ENCODE results near the gene VPS4B.

The VPS4B gene

DNA sequence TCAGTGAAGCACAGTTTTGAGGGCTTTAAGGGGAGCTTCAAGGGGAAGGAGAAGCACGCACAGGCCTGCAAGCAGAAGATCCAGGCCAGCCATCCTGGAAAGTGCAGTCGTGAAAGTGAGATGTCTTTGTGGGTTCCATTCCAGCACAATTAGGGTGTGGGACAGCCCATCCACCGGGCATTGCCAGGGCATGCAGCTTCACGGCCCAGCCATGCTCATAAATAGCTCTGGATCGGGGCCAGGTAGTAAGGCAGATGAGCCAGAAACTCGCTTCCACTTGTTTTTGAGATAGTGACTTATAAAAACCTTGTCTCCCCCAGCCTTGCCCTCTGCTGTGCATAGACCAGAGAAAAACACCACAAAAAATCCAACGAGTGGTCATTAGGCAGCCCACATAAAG, 76.2 kb downstream of the VPS4B start:
- H3K36me3 ChIP-seq (ENCODE audit: insufficient read depth, insufficient read length, low read length): peaks cover 45% of the 10 kb centered on the region
- no peaks in the 10 kb centered on the region for H3K9me3 ChIP-seq (ENCODE audit: insufficient read depth, low read length)
- H3K27me3 ChIP-seq (ENCODE audit: insufficient read depth, insufficient read length): no peaks in the 10 kb centered on the region
- DNase-seq (ENCODE audit: low read depth, low spot score): no peak
- no peak overlapping the region for H3K9ac ChIP-seq (ENCODE audit: insufficient read length, low read depth)
- H3K4me1 ChIP-seq (ENCODE audit: insufficient read depth, insufficient read length): no peaks in the 10 kb centered on the region
- TF ChIP-seq SUZ12 (IDR thresholded peaks at IDR 0.05; ENCODE audit: extremely low read depth, insufficient read depth, insufficient read length) (no peak), ZNF274 (IDR thresholded peaks at IDR 0.05; ENCODE audit: low read depth, low read length) (no peak), YY1 (IDR thresholded peaks at IDR 0.05; ENCODE audit: insufficient read depth, insufficient read length) (no peak)
- no peak overlapping the region for H3K4me3 ChIP-seq (ENCODE audit: insufficient read length, low read depth)

DNA sequence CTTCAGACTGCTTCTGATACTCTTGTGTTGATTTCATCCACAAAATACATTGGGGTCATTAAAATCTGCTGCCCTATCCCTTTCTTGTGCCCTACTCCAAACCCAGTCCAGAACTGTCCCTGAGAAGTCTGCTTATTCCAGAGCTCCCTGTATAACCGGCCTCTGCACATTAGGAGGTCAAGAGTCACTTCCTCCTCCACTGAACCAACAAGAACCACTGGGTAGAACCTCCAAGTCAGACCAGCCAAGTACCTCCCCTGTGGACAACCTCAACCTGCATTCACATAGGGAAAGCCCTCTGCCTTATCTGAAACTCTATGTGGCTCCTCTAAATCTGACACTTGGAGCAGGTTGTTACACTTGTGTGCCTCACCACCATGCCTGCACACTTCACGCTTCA, 77.4 kb downstream of the VPS4B start:
- TF ChIP-seq SUZ12 (IDR thresholded peaks at IDR 0.05; ENCODE audit: extremely low read depth, insufficient read depth, insufficient read length) (no peak), YY1 (IDR thresholded peaks at IDR 0.05; ENCODE audit: insufficient read depth, insufficient read length) (no peak), ZNF274 (IDR thresholded peaks at IDR 0.05; ENCODE audit: low read depth, low read length) (no peak)
- DNase-seq (ENCODE audit: low read depth, low spot score): no peak
- Histone ChIP-seq H3K36me3 (ENCODE audit: insufficient read depth, insufficient read length, low read length) (peaks cover 42% of the 10 kb centered on the region), H3K27me3 (ENCODE audit: insufficient read depth, insufficient read length) (no peaks in the 10 kb centered on the region), H3K9ac (ENCODE audit: insufficient read length, low read depth) (no peak overlapping the region), H3K9me3 (ENCODE audit: insufficient read depth, low read length) (no peaks in the 10 kb centered on the region), H3K4me1 (ENCODE audit: insufficient read depth, insufficient read length) (no peaks in the 10 kb centered on the region), H3K4me3 (ENCODE audit: insufficient read length, low read depth) (no peak overlapping the region)

DNA sequence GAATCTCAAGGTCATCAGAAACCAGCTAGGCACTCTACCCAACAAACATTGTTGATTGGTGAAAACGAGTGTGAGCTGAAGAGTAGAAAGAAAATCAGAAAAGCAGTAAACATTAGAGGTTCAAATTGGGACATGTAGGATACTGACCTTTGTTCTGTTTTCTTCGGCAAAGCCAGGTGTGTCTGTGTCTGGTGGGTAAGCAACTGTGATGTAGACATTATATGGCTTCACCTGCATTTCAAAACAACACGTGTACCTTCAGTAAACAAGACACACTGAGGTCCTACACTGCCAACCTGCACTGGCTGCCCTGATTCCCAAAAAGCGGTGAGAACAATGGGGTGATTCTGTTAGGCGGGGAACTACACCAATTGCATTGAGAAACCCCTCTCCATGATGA, 78.0 kb downstream of the VPS4B start:
- Histone ChIP-seq H3K9ac (ENCODE audit: insufficient read length, low read depth) (no peak overlapping the region), H3K36me3 (ENCODE audit: insufficient read depth, insufficient read length, low read length) (peaks cover 36% of the 10 kb centered on the region), H3K27me3 (ENCODE audit: insufficient read depth, insufficient read length) (no peaks in the 10 kb centered on the region), H3K4me1 (ENCODE audit: insufficient read depth, insufficient read length) (no peaks in the 10 kb centered on the region), H3K9me3 (ENCODE audit: insufficient read depth, low read length) (no peaks in the 10 kb centered on the region), H3K4me3 (ENCODE audit: insufficient read length, low read depth) (no peak overlapping the region)
- TF ChIP-seq ZNF274 (IDR thresholded peaks at IDR 0.05; ENCODE audit: low read depth, low read length) (no peak), SUZ12 (IDR thresholded peaks at IDR 0.05; ENCODE audit: extremely low read depth, insufficient read depth, insufficient read length) (no peak), YY1 (IDR thresholded peaks at IDR 0.05; ENCODE audit: insufficient read depth, insufficient read length) (no peak)
- DNase-seq (ENCODE audit: low read depth, low spot score): no peak

DNA sequence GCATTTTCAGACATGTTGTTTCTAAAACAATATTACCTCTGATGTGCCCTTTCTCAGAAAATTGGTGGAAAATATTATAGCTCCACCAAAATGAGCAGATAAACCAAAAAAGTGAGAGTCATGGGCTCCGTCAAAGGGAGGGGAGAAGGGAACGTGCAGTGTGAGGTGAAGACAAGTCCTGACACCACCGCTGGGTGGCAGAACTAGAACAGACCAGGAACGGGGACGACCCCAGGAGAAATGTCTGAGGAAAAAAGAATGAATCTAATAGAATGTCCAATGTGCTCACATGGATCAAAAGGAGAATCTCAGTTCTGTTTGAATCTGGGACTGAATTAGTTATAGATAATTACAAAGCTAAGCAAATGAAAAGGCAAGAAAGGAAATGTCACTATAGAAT, 80.1 kb downstream of the VPS4B start:
- TF ChIP-seq YY1 (IDR thresholded peaks at IDR 0.05; ENCODE audit: insufficient read depth, insufficient read length) (no peak), SUZ12 (IDR thresholded peaks at IDR 0.05; ENCODE audit: extremely low read depth, insufficient read depth, insufficient read length) (no peak), ZNF274 (IDR thresholded peaks at IDR 0.05; ENCODE audit: low read depth, low read length) (no peak)
- H3K4me3 ChIP-seq (ENCODE audit: insufficient read length, low read depth): no peak overlapping the region
- H3K36me3 ChIP-seq (ENCODE audit: insufficient read depth, insufficient read length, low read length): peaks cover 39% of the 10 kb centered on the region
- no peak for DNase-seq (ENCODE audit: low read depth, low spot score)
- no peaks in the 10 kb centered on the region for H3K4me1 ChIP-seq (ENCODE audit: insufficient read depth, insufficient read length)
- H3K27me3 ChIP-seq (ENCODE audit: insufficient read depth, insufficient read length): no peaks in the 10 kb centered on the region
- H3K9ac ChIP-seq (ENCODE audit: insufficient read length, low read depth): no peak overlapping the region
- H3K9me3 ChIP-seq (ENCODE audit: insufficient read depth, low read length): no peaks in the 10 kb centered on the region

DNA sequence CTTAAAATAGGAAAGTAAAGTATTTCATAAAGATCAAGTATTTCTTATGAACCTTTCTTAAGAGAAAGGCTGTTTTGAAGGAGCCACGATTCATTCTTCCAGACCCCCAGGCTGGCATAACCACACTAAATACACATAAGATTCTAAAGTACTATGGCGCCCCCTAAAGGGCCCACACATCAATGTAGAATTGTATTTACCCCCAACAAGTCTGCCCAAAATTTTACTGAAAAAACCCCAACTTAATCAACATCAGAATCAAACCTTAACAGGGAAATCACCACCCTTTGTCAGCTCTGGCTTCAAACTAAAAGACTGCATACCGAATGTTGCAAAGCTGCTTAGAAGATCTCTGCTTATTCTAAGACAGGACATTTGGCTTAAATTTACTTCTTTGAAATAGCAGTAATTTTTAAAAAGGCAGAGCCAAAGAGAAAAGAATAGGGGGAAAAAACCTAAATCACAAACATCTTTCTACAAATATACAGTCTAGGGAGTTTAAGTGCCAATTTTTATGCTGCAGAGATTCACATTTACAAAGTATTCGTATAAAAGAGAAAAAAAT, 82.3 kb downstream of the VPS4B start:
- TF ChIP-seq SUZ12 (IDR thresholded peaks at IDR 0.05; ENCODE audit: extremely low read depth, insufficient read depth, insufficient read length) (no peak), ZNF274 (IDR thresholded peaks at IDR 0.05; ENCODE audit: low read depth, low read length) (no peak), YY1 (IDR thresholded peaks at IDR 0.05; ENCODE audit: insufficient read depth, insufficient read length) (no peak)
- Histone ChIP-seq H3K9me3 (ENCODE audit: insufficient read depth, low read length) (no peaks in the 10 kb centered on the region), H3K36me3 (ENCODE audit: insufficient read depth, insufficient read length, low read length) (peaks cover 36% of the 10 kb centered on the region), H3K9ac (ENCODE audit: insufficient read length, low read depth) (no peak overlapping the region), H3K27me3 (ENCODE audit: insufficient read depth, insufficient read length) (no peaks in the 10 kb centered on the region), H3K4me1 (ENCODE audit: insufficient read depth, insufficient read length) (no peaks in the 10 kb centered on the region), H3K4me3 (ENCODE audit: insufficient read length, low read depth) (no peak overlapping the region)
- peak; percentile 60 for DNase-seq (ENCODE audit: low read depth, low spot score)
